ENCODE results near the gene TPRN.

TPRN gene

GRCh38 chr9:137159105-137160053, 41.2 kb downstream of the TPRN start:
- no peak for DNase-seq (ENCODE audit: low read depth)

- no peak for DNase-seq (ENCODE audit: low read depth)
These were observed 41.9 kb downstream of the TPRN start for GRCh38 chr9:137158625-137159024.

GRCh38 chr9:137157618-137158415, 42.7 kb downstream of the TPRN start:
- DNase-seq (ENCODE audit: low read depth): no peak

GRCh38 chr9:137156567-137157375, 43.8 kb downstream of the TPRN start:
- peak; percentile 61 for DNase-seq (ENCODE audit: low read depth)

GRCh38 chr9:137152844-137153405, 47.6 kb downstream of the TPRN start:
- DNase-seq (ENCODE audit: low read depth): no peak

- peak; percentile 70 for DNase-seq (ENCODE audit: low read depth)
These were observed 49.7 kb downstream of the TPRN start for GRCh38 chr9:137150617-137151457.

- peak; percentile 53 for DNase-seq (ENCODE audit: low read depth)
These were observed 50.5 kb downstream of the TPRN start for GRCh38 chr9:137149942-137150616.

- no peak for DNase-seq (ENCODE audit: low read depth)
These were observed 51.2 kb downstream of the TPRN start for GRCh38 chr9:137149363-137149762.

GRCh38 chr9:137148661-137149060, 51.9 kb downstream of the TPRN start:
- DNase-seq (ENCODE audit: low read depth): no peak

- DNase-seq (ENCODE audit: low read depth): no peak
These were observed 52.3 kb downstream of the TPRN start for GRCh38 chr9:137148242-137148641.

- DNase-seq (ENCODE audit: low read depth): no peak
These were observed 52.8 kb downstream of the TPRN start for GRCh38 chr9:137147793-137148160.

GRCh38 chr9:137147091-137147792, 53.3 kb downstream of the TPRN start:
- no peak for DNase-seq (ENCODE audit: low read depth)

GRCh38 chr9:137146527-137146918, 54.0 kb downstream of the TPRN start:
- DNase-seq (ENCODE audit: low read depth): no peak

GRCh38 chr9:137145731-137146526, 54.6 kb downstream of the TPRN start:
- no peak for DNase-seq (ENCODE audit: low read depth)

- no peak for DNase-seq (ENCODE audit: low read depth)
These were observed 57.1 kb downstream of the TPRN start for GRCh38 chr9:137143459-137143858.

- DNase-seq (ENCODE audit: low read depth): no peak
These were observed 58.3 kb downstream of the TPRN start for GRCh38 chr9:137141976-137142936.
